HG02852 (cell line): ENCODE data around the gene CBS.
"Not testable (repeated sequence)": the region's sequence is repeated elsewhere in the genome, so short reads cannot be mapped to it uniquely, and the experiment has no call there.

Experiments used
- ATAC-seq: cut with Tn5 transposase; IDR thresholded peaks from one replicate; pipeline ENCODE4 v1.9.1; 2021; ENCODE audit warnings: mild to moderate bottlenecking, moderate library complexity; ENCODE audit not compliant: unreplicated experiment

The CBS gene

DNA sequence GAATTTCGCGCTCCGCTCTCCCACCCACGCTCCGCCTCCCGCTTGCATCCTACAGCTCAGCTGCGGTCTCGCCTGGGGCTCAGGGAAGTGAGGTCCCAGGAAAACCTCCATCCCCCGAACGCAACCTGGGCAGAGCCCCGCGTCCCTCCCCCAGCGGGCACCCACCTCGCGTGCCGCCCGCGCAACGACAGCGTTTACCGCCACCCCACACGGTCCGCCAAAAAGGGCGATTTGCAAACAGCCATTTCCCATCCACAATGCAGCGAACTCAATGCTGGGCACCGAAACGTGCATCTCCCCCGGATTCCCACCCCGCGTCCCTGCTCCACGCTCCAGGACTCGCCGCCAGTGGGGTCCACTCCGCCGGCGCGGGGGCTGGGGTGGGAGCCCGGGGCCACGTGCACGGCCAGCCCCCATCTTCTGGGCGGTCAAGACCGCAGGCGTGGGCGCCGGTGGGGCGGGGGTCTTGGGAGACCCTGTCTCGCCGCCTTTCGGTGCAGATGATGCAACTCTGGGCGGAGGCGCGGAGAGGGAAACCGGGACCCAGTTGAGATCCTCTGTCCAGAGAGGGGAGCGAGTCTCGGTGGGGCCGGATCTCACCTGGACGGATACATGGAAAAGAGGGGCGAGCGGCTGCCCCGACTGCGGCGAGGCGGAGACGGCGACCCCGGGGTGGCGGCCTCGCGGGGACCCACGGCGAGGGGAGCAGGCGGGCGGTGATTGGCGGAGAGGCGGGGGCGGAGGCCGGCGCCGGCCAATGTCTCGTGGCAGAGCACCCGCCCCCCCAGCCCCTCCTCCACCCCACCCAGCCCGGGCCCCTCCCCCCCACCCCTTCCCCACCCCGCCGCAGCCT lies at the start of gene CBS:
CBS (minus strand) TSS at position 666 of the 853 bp plus-strand sequence. CDS start 3,642 bp downstream, outside the sequence.
- ATAC-seq = not testable (repeated sequence)

GRCh38 chr21:43115956-43116355 lies 40.3 kb upstream of the CBS start:
- not testable (repeated sequence) for ATAC-seq

DNA sequence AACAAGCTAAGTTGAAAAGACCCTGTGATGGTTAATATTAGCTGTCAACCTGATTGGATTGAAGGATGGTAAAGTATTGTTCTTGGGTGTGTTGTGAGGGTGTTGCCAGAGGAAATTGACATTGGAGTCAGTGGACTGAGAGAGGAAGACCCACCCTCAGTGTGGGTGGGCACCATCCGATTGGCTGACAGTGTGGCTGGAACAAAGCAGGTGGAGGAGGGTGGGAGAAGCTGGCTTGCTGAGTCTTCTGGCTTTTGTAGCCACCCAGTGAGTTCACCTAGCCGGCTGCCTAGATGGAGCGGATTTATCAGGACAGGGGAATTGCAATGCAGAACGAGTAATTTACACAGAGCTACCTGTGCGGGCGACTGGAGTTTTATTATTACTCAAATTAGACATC lies 38.8 kb upstream of the CBS start:
- ATAC-seq = not testable (repeated sequence)

GRCh38 chr21:43109006-43109405 lies 33.4 kb upstream of the CBS start:
- not testable (repeated sequence) for ATAC-seq

- ATAC-seq = not testable (repeated sequence)
These were observed 32.5 kb upstream of the CBS start for GRCh38 chr21:43108177-43108576.

DNA sequence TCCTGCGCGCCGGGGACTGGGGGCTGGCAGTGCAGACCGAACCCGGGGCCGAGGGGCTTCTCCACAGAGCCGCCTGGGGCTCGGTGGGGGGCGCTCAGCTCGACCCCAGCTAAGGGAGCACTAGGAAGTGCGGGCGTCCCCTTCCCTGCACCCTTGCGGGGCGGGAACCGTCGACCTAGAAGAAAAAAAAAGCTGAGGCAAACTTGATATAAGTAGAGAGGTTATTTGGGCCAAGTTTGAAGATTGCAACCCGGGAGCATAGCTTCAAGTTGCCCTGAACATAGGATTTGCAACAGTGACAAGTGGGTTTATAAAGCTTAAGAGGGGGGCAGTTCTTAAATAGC lies 32.1 kb upstream of the CBS start:
- ATAC-seq = not testable (repeated sequence)

GRCh38 chr21:43106965-43107793 lies 31.5 kb upstream of the CBS start, which contains the start of gene U2AF1:
TSS of gene U2AF1 (minus strand) at chr21:43107570. CDS start at chr21:43107494, 76 bp downstream.
- ATAC-seq = peak; percentile 71

DNA sequence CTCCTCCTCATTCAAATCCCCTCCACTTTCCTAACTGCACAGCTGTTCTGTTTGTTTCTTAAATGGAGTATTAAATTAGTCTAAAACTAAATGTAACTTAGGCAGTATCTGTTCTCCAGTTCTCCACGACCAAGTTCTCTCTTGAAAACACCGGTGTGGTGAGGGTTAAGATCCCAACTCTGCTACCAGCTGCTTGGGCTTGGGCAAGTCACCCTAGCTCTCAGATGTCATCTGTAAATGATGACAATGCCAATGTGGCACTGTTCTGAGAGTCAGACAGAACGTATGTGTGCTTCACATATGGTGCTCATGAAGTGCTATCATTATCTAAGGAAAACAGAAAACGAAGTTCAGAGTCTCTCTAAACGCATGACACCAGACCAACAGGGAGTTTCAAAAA lies 29.0 kb upstream of the CBS start:
- not testable (repeated sequence) for ATAC-seq

- ATAC-seq = not testable (repeated sequence)
These were observed 26.6 kb upstream of the CBS start for GRCh38 chr21:43102281-43102680.

- not testable (repeated sequence) for ATAC-seq
These were observed 26.0 kb upstream of the CBS start for GRCh38 chr21:43101676-43102075.

DNA sequence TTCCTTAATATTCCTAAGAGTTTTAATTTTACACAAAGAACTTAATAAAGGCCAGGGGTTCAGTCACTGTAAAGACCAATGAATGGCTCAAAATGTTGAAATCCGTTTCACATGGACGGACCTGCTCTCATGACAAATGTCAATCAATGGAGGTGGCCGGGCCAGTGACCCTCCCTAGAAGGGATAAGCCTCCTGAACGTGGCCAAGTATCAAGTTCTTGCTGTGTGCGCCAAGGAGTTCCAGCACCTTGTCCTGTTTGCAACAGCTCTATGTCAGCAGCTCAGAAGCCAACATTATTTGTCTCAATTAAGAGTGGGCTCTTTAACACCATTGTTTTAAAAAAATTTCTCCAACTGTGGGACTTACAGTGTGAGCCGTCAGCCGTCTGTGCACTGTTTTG lies 25.4 kb upstream of the CBS start:
- not testable (repeated sequence) for ATAC-seq

GRCh38 chr21:43091979-43092614 lies 16.5 kb upstream of the CBS start:
- not testable (repeated sequence) for ATAC-seq

- ATAC-seq = not testable (repeated sequence)
These were observed 15.3 kb upstream of the CBS start for GRCh38 chr21:43090947-43091346.

GRCh38 chr21:43089463-43089862 lies 13.8 kb upstream of the CBS start:
- ATAC-seq = not testable (repeated sequence)

- not testable (repeated sequence) for ATAC-seq
These were observed 7.1 kb upstream of the CBS start for GRCh38 chr21:43082587-43083300.

GRCh38 chr21:43076643-43077042 lies 1.0 kb upstream of the CBS start:
- not testable (repeated sequence) for ATAC-seq

GRCh38 chr21:43076023-43076637 lies 495 bp upstream of the CBS start:
- ATAC-seq = not testable (repeated sequence)

DNA sequence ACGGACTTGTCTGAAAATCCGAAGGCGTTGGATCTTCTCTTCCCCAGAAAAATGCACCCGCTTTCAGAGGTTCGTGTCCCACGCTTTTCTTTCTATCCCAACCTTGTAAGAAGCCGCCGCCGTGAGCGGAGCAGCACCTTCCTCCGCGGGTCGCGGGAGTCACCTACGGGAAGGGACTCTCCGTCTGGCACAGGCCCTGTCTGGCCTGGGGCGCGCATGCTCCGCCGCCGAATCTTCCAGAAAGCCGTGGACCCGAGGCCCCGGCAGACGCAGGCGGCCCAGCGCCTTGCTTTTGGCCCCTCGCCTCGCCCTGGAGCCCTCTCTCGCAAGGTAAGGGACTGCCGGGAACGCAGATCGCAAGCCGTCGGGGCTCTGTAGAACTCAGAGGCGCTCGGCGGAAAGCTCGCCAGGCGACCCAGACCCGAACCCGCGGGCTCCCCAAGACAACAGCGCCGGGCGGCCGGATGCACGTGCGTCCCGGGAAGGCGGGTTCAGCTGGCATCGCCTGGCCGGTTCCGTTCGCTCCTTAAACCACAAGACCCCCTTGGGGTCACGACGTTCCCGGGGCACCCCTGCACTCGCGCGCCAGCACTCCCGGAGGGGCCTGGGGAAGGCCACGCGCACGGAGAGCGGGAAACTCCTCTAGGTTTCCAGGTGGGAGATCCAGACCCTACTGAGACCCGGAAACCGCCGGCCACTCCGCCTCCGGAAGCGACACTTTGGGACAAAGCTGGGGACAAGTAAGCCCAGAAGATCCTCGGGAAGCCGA lies 1.1 kb downstream of the CBS start:
- ATAC-seq = not testable (repeated sequence)

- not testable (repeated sequence) for ATAC-seq
These were observed 2.9 kb downstream of the CBS start for GRCh38 chr21:43072742-43073141.
